Trophoblast cell (in vitro differentiated cells and primary cell): ENCODE data around the gene MYH7B.

Experiments
- DNase-seq, 2 donors: peaks; one replicate each; pipeline ENCODE4 v3.0.0-alpha.2; 2016
- H2AFZ ChIP-seq: 2 replicates; pipeline ENCODE4 v1.6.1; 2013; ENCODE audit warnings: low read length, moderate library complexity, mild to moderate bottlenecking; ENCODE audit not compliant: insufficient read depth, poor library complexity
- H2AK5ac ChIP-seq: 2 replicates; pipeline ENCODE4 v1.6.1; 2013; ENCODE audit warnings: mild to moderate bottlenecking, low read length
- H2BK120ac ChIP-seq: 2 replicates; pipeline ENCODE4 v1.6.1; 2013; ENCODE audit warnings: low read length, mild to moderate bottlenecking, moderate library complexity; ENCODE audit not compliant: insufficient read depth, poor library complexity
- H2BK12ac ChIP-seq: 2 replicates; pipeline ENCODE4 v1.6.1; 2013; ENCODE audit warnings: mild to moderate bottlenecking, low read length, moderate library complexity
- H2BK5ac ChIP-seq: 2 replicates; pipeline ENCODE4 v1.6.1; 2013; ENCODE audit warnings: low read length, low read depth, moderate library complexity, mild to moderate bottlenecking; ENCODE audit not compliant: poor library complexity
- H3K14ac ChIP-seq: 2 replicates; pipeline ENCODE4 v1.6.1; 2013; ENCODE audit warnings: mild to moderate bottlenecking, low read length
- H3K18ac ChIP-seq: 2 replicates; pipeline ENCODE4 v1.6.1; 2013; ENCODE audit warnings: mild to moderate bottlenecking, low read length
- H3K23ac ChIP-seq: 2 replicates; pipeline ENCODE4 v1.6.1; 2013; ENCODE audit warnings: low read length
- H3K27ac ChIP-seq: 2 replicates; pipeline ENCODE4 v1.5.1; 2013; ENCODE audit warnings: low read depth, mild to moderate bottlenecking, inconsistent platforms, low read length, moderate library complexity
- H3K27me3 ChIP-seq: 2 replicates; pipeline ENCODE4 v1.6.1; 2013; ENCODE audit warnings: inconsistent platforms, mild to moderate bottlenecking, low read length, moderate library complexity; ENCODE audit not compliant: insufficient read depth
- H3K36me3 ChIP-seq, 2 experiments: 1 replicate in 1 of 2; 2 replicates in 1 of 2; pipeline ENCODE4 v1.6.1; 2013; ENCODE audit warnings: low read length in 2 of 2, mild to moderate bottlenecking in 2 of 2, moderate library complexity in 1 of 2; ENCODE audit not compliant: insufficient read depth in 2 of 2, control insufficient read depth in 1 of 2
- H3K4ac ChIP-seq: 2 replicates; pipeline ENCODE4 v1.6.1; 2013; ENCODE audit warnings: low read depth, mild to moderate bottlenecking, low read length, moderate library complexity
- H3K4me1 ChIP-seq, 2 experiments: 1 replicate in 1 of 2; 2 replicates in 1 of 2; pipeline ENCODE4 v1.6.1; 2013; ENCODE audit warnings: low read length in 2 of 2, mild to moderate bottlenecking in 2 of 2, moderate library complexity in 1 of 2; ENCODE audit not compliant: insufficient read depth in 2 of 2, control insufficient read depth in 1 of 2
- H3K4me2 ChIP-seq: 2 replicates; pipeline ENCODE4 v1.6.1; 2013; ENCODE audit warnings: inconsistent platforms, mild to moderate bottlenecking, low read length, moderate library complexity
- H3K4me3 ChIP-seq: 2 replicates; pipeline ENCODE4 v1.5.1; 2013; ENCODE audit warnings: mild to moderate bottlenecking, low read depth, low read length, inconsistent platforms
- H3K79me1 ChIP-seq: one replicate; pipeline ENCODE4 v1.6.1; 2013; ENCODE audit warnings: low read length
- H3K79me2 ChIP-seq: 2 replicates; pipeline ENCODE4 v1.6.1; 2013; ENCODE audit warnings: low read length, mild to moderate bottlenecking; ENCODE audit not compliant: control insufficient read depth, insufficient read depth, poor library complexity
- H3K9ac ChIP-seq: 2 replicates; pipeline ENCODE4 v1.6.1; 2013; ENCODE audit warnings: mild to moderate bottlenecking, low read length
- H3K9me3 ChIP-seq: 2 replicates; pipeline ENCODE4 v1.6.1; 2013; ENCODE audit warnings: low read depth, mild to moderate bottlenecking, control low read depth, inconsistent platforms, low read length; ENCODE audit not compliant: insufficient read depth
- H4K12ac ChIP-seq: 2 replicates; pipeline ENCODE4 v1.6.1; 2013; ENCODE audit warnings: low read depth, mild to moderate bottlenecking, low read length, moderate library complexity
- H4K8ac ChIP-seq: 2 replicates; pipeline ENCODE4 v1.6.1; 2013; ENCODE audit warnings: low read depth, mild to moderate bottlenecking, low read length, moderate library complexity
- H4K91ac ChIP-seq: one replicate; pipeline ENCODE4 v1.6.1; 2013; ENCODE audit warnings: low read depth, mild to moderate bottlenecking, low read length, moderate library complexity
- whole genome bisulfite sequencing: extraction: QIAGEN DNeasy Blood & Tissue Kit; methylation state at CpG from one replicate; pipeline ENCODE4 v1.1.7; 2013; ENCODE audit warnings: missing lambda C conversion rate; ENCODE audit not compliant: insufficient read length, insufficient coverage; ENCODE audit errors: extremely low coverage; 5-methylcytosine and 5-hydroxymethylcytosine counted together

The MYH7B gene

DNA sequence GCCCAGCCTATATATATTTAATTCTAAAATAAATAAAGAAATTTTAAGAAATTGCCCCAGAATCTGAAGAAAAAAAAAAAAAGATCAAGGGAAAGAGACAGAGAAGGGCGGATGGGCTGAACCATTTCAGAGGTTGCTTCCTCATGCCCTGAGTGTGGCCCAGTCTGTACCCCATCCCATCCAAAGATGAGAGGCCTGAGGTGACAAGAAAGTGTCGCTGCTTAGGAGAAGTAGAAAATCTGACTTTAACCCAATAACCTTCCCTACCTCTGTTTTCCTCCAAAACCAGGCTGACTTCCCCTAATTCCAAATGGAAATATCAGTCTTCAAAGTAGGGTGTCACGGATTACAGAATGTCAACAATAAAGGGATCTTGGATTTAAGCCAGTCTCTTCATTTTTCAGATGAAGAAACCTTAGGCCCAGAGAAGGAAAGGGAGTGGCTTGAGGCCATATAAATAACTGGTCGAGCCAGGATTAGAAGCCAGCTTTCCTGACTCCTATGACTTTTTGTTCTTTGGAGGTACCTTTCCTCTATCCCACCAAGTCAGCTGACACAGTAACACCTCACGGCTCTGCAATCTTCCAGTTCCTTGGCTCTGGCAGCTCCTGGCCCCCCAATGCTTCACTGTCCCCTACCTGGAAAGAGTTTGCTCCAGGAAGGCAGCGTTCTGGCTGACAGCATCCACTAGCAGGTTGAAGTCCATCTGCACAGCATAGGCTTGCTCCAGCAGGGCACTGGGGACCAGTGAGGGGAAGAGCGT is 10.2 kb upstream of the MYH7B start:
- H2BK120ac ChIP-seq: no peak overlapping the region
- no peak overlapping the region for H3K4me3 ChIP-seq
- no peak for DNase-seq
- no peak overlapping the region for H2AFZ ChIP-seq
- no peak overlapping the region for H4K12ac ChIP-seq
- no CpG with 5 or more reads among the region's 7 CpGs for WGBS
- H3K4me2 ChIP-seq: no peak overlapping the region
- H3K14ac ChIP-seq: no peak overlapping the region
- H3K79me1 ChIP-seq: no peaks in the 10 kb centered on the region
- no peak overlapping the region for H3K4ac ChIP-seq
- H3K27me3 ChIP-seq: no peaks in the 10 kb centered on the region
- no peak overlapping the region for H4K91ac ChIP-seq
- no peak overlapping the region for H3K18ac ChIP-seq
- no peak overlapping the region for H3K23ac ChIP-seq
- H3K9me3 ChIP-seq: no peaks in the 10 kb centered on the region
- H3K4me1 ChIP-seq: no peaks in the 10 kb centered on the region
- no peak overlapping the region for H4K8ac ChIP-seq
- H3K36me3 ChIP-seq: peaks cover 11 to 24% of the 10 kb centered on the region in 2 experiments
- no peak overlapping the region for H2BK12ac ChIP-seq
- no peak overlapping the region for H2AK5ac ChIP-seq
- H2BK5ac ChIP-seq: no peak overlapping the region
- no peaks in the 10 kb centered on the region for H3K79me2 ChIP-seq
- no peak overlapping the region for H3K9ac ChIP-seq
- H3K27ac ChIP-seq: no peak overlapping the region

DNA sequence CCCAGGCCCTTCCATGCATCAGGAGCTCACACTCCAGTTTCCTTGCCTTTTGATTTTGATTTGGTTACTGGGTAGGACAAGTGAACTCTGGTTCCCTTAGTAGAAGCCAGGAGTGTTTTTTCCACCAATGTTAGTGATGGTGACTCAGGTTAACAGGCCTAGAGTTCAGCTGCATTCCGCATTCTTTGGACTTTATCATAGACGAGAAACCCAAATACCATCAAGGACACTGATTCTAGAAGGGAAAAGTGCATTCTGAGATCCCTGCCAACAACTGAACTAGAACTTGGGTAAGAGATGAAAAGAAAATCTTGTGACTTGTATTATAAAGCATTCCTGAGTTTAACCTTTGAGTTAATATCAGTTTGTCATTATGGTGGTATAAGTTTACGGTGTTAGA is 9.0 kb upstream of the MYH7B start:
- Histone ChIP-seq H2AFZ (no peak overlapping the region), H4K91ac (no peak overlapping the region), H3K18ac (no peak overlapping the region), H3K4me2 (no peak overlapping the region), H4K8ac (no peak overlapping the region), H3K27me3 (no peaks in the 10 kb centered on the region), H4K12ac (no peak overlapping the region), H3K9ac (no peak overlapping the region), H3K36me3 (peaks cover 14 to 23% of the 10 kb centered on the region in 2 experiments), H3K4me1 (no peaks in the 10 kb centered on the region), H2BK5ac (no peak overlapping the region), H3K27ac (no peak overlapping the region), H3K4ac (no peak overlapping the region), H2BK120ac (no peak overlapping the region), H3K23ac (no peak overlapping the region), H3K79me2 (no peaks in the 10 kb centered on the region), H2BK12ac (no peak overlapping the region), H3K4me3 (no peak overlapping the region), H3K9me3 (no peaks in the 10 kb centered on the region), H2AK5ac (no peak overlapping the region), H3K79me1 (no peaks in the 10 kb centered on the region), H3K14ac (no peak overlapping the region)
- no peak for DNase-seq
- no CpG with 5 or more reads among the region's 3 CpGs for WGBS

DNA sequence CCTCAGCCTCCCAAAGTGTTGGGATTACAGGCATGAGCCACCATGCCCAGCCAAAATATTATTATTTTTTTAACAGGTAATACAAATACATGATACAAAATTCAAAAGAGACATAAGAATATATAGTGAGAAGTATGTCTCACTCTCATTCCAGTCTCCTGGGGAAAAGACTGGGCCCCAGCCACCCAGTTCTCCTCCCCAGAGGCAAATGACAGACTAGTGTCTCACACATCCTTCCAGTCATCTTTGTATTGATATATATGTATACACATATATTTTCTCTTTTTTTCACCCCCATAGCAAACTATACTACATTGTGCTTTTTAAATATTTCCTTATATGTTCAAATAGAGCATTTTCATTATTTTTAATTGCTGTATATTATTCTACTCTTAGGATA is 8.3 kb upstream of the MYH7B start:
- no peaks in the 10 kb centered on the region for H3K79me1 ChIP-seq
- H2BK12ac ChIP-seq: no peak overlapping the region
- H4K12ac ChIP-seq: no peak overlapping the region
- no peak overlapping the region for H3K9ac ChIP-seq
- no peak overlapping the region for H2BK5ac ChIP-seq
- H4K91ac ChIP-seq: no peak overlapping the region
- no peak overlapping the region for H3K4me2 ChIP-seq
- H3K9me3 ChIP-seq: no peaks in the 10 kb centered on the region
- H2AK5ac ChIP-seq: no peak overlapping the region
- H3K4me3 ChIP-seq: no peak overlapping the region
- DNase-seq: no peak
- no peak overlapping the region for H4K8ac ChIP-seq
- peaks cover 9 to 18% of the 10 kb centered on the region in 2 experiments for H3K36me3 ChIP-seq
- H3K14ac ChIP-seq: no peak overlapping the region
- no peak overlapping the region for H3K27ac ChIP-seq
- no peak overlapping the region for H2BK120ac ChIP-seq
- no peaks in the 10 kb centered on the region for H3K27me3 ChIP-seq
- no peak overlapping the region for H3K18ac ChIP-seq
- H3K4ac ChIP-seq: no peak overlapping the region
- H2AFZ ChIP-seq: no peak overlapping the region
- no peak overlapping the region for H3K23ac ChIP-seq
- H3K4me1 ChIP-seq: no peaks in the 10 kb centered on the region
- no peaks in the 10 kb centered on the region for H3K79me2 ChIP-seq

DNA sequence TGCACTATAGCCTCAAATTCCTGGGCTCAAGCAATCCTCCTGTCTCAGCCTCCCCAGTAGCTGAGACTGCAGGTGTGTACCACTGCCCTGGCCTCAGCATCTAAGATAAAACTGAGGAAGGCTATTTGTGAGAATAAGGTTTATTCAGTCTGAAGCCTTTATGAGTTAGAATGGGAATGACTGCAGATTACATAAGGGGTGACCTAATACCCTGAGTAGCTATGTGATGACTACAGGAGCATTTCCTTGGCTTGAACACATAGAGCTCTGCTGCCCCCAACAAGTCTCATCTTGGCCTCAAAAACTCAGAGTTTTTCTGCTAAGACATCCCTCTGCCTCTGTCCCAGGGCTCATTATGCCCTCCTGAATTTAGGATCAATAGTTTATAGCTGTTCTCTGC is 7.6 kb upstream of the MYH7B start:
- Histone ChIP-seq H4K91ac (no peak overlapping the region), H3K9me3 (no peaks in the 10 kb centered on the region), H2BK12ac (no peak overlapping the region), H3K27me3 (no peaks in the 10 kb centered on the region), H4K12ac (no peak overlapping the region), H3K18ac (no peak overlapping the region), H3K14ac (no peak overlapping the region), H3K4me3 (no peak overlapping the region), H3K79me2 (no peaks in the 10 kb centered on the region), H3K27ac (no peak overlapping the region), H2AK5ac (no peak overlapping the region), H3K4me1 (no peaks in the 10 kb centered on the region), H2BK120ac (no peak overlapping the region), H3K79me1 (no peaks in the 10 kb centered on the region), H3K4ac (no peak overlapping the region), H2AFZ (no peak overlapping the region), H4K8ac (no peak overlapping the region), H3K9ac (no peak overlapping the region), H3K23ac (no peak overlapping the region), H2BK5ac (no peak overlapping the region), H3K36me3 (peaks cover 7 to 11% of the 10 kb centered on the region in 2 experiments), H3K4me2 (no peak overlapping the region)
- DNase-seq: no peak
